SIG-M5 (cell line): ENCODE results near the gene RHOBTB3.

Experiments
- DNase-seq: peaks from one replicate; lab custom pipeline; 2025; lab: John Stamatoyannopoulos, UW

The RHOBTB3 gene

GRCh38 chr5:95763941-95764340 lies 32.8 kb downstream of the RHOBTB3 start:
- no peak for DNase-seq

- DNase-seq: no peak
Measured at GRCh38 chr5:95768731-95769130, 37.6 kb downstream of the RHOBTB3 start.

- DNase-seq: no peak
Measured at GRCh38 chr5:95770830-95771708, 39.9 kb downstream of the RHOBTB3 start.

GRCh38 chr5:95771892-95772291 lies 40.8 kb downstream of the RHOBTB3 start:
- DNase-seq: no peak

- DNase-seq: no peak
Measured at GRCh38 chr5:95773335-95774059, 42.4 kb downstream of the RHOBTB3 start.

- no peak for DNase-seq
Measured at GRCh38 chr5:95777441-95777840, 46.3 kb downstream of the RHOBTB3 start.

GRCh38 chr5:95778713-95779436 lies 47.7 kb downstream of the RHOBTB3 start:
- no peak for DNase-seq

- DNase-seq: no peak
Measured at GRCh38 chr5:95779611-95780010, 48.5 kb downstream of the RHOBTB3 start.

- no peak for DNase-seq
Measured at GRCh38 chr5:95780597-95780996, 49.5 kb downstream of the RHOBTB3 start.

- DNase-seq: no peak
Measured at GRCh38 chr5:95781101-95781583, 50.0 kb downstream of the RHOBTB3 start.

- no peak for DNase-seq
Measured at GRCh38 chr5:95782181-95782580, 51.0 kb downstream of the RHOBTB3 start.

- DNase-seq: no peak
Measured at GRCh38 chr5:95783661-95784060, 52.5 kb downstream of the RHOBTB3 start.

GRCh38 chr5:95784514-95785302 lies 53.6 kb downstream of the RHOBTB3 start:
- no peak for DNase-seq

GRCh38 chr5:95786821-95787418 lies 55.8 kb downstream of the RHOBTB3 start:
- DNase-seq: no peak

- no peak for DNase-seq
Measured at GRCh38 chr5:95788493-95788892, 57.4 kb downstream of the RHOBTB3 start.

GRCh38 chr5:95791751-95792150 lies 60.6 kb downstream of the RHOBTB3 start:
- DNase-seq: no peak

GRCh38 chr5:95794070-95794516 lies 63.0 kb downstream of the RHOBTB3 start:
- DNase-seq: no peak

GRCh38 chr5:95797301-95797700 lies 66.2 kb downstream of the RHOBTB3 start:
- DNase-seq: no peak

GRCh38 chr5:95798048-95798447 lies 66.9 kb downstream of the RHOBTB3 start:
- DNase-seq: no peak

- no peak for DNase-seq
Measured at GRCh38 chr5:95798545-95798944, 67.4 kb downstream of the RHOBTB3 start.

GRCh38 chr5:95799191-95799835 lies 68.2 kb downstream of the RHOBTB3 start:
- DNase-seq: no peak
